ENCODE results near the gene CLOCK. TPM values are rescaled to one million over a fixed set of nuclear protein-coding genes. Genes with fewer than 3 reads are reported as not detected.

CLOCK gene
- total RNA-seq, 4 donors from 2014 or later, result 24.5 to 42.6 (median 34.8) TPM

GRCh38 chr4:55431710-55432336, 114.9 kb downstream of the CLOCK start:
- peaks cover 13 to 90% (median 62%) of the 10 kb centered on the region in 4 donors for H3K36me3 ChIP-seq
- no peaks in the 10 kb centered on the region for H3K27me3 ChIP-seq
- no peaks in the 10 kb centered on the region for H3K9me3 ChIP-seq
- TF ChIP-seq POLR2A (IDR thresholded peaks at IDR 0.05; ENCODE audit: low read depth) (no peak), POLR2AphosphoS5 (IDR thresholded peaks at IDR 0.05) (no peak), EP300 (IDR thresholded peaks at IDR 0.05) (no peak), CTCF (IDR thresholded peaks at IDR 0.05) (no peak)
- peaks cover 0 to 12% (median 9%) of the 10 kb centered on the region in 4 donors for H3K4me1 ChIP-seq
- 70% methylated on average over 6 of the region's 6 CpGs for WGBS
- DNase-seq (ENCODE audit: extremely low spot score), result no peak
- intact Hi-C loops (cut with DNase I), result loop anchor here (10.0 kb wide), 1 partner anchor 87 kb away; the partner anchor contains the start of gene SRD5A3
- H3K4me3 ChIP-seq, result no peak overlapping the region
- H3K27ac ChIP-seq (replicated peaks in 1 of 4), result no peak overlapping the region

- H3K27ac ChIP-seq (replicated peaks in 1 of 4), result no peak overlapping the region
- H3K4me3 ChIP-seq, result no peak overlapping the region
- TF ChIP-seq CTCF (IDR thresholded peaks at IDR 0.05), result no peak
- no peak for TF ChIP-seq POLR2A (IDR thresholded peaks at IDR 0.05; ENCODE audit: low read depth)
- TF ChIP-seq POLR2AphosphoS5 (IDR thresholded peaks at IDR 0.05), result no peak
- TF ChIP-seq EP300 (IDR thresholded peaks at IDR 0.05), result no peak
- H3K36me3 ChIP-seq, result peaks cover 14 to 96% (median 79%) of the 10 kb centered on the region in 4 donors
- H3K27me3 ChIP-seq, result no peaks in the 10 kb centered on the region
- intact Hi-C loops (cut with DNase I), result no loop called here
- no peak for DNase-seq (ENCODE audit: extremely low spot score)
- WGBS, result 68% methylated on average over 3 of the region's 3 CpGs
- H3K4me1 ChIP-seq, result peaks cover 0 to 6% (median 0%) of the 10 kb centered on the region in 4 donors
- H3K9me3 ChIP-seq, result no peaks in the 10 kb centered on the region
Measured at GRCh38 chr4:55424791-55425190, 121.9 kb downstream of the CLOCK start.

- Histone ChIP-seq H3K9me3 (no peaks in the 10 kb centered on the region), H3K4me3 (no peak overlapping the region), H3K36me3 (peaks cover 14 to 91% (median 69%) of the 10 kb centered on the region in 4 donors), H3K27me3 (no peaks in the 10 kb centered on the region), H3K27ac (replicated peaks in 1 of 4) (no peak overlapping the region), H3K4me1 (peaks cover 0 to 6% (median 0%) of the 10 kb centered on the region in 4 donors)
- intact Hi-C loops (cut with DNase I), result no loop called here
- TF ChIP-seq POLR2AphosphoS5 (IDR thresholded peaks at IDR 0.05), result no peak
- no peak for TF ChIP-seq POLR2A (IDR thresholded peaks at IDR 0.05; ENCODE audit: low read depth)
- no peak for TF ChIP-seq CTCF (IDR thresholded peaks at IDR 0.05)
- TF ChIP-seq EP300 (IDR thresholded peaks at IDR 0.05), result no peak
- WGBS, result 86% methylated on average over 3 of the region's 3 CpGs
- no peak for DNase-seq (ENCODE audit: extremely low spot score)
Measured at GRCh38 chr4:55416176-55416575, 130.5 kb downstream of the CLOCK start.

GRCh38 chr4:55411621-55412020, 135.1 kb downstream of the CLOCK start:
- Histone ChIP-seq H3K4me3 (no peak overlapping the region), H3K27me3 (no peaks in the 10 kb centered on the region), H3K9me3 (no peaks in the 10 kb centered on the region), H3K4me1 (peaks cover 9 to 45% (median 39%) of the 10 kb centered on the region in 4 donors), H3K27ac (replicated peaks in 1 of 4) (no peak overlapping the region), H3K36me3 (peaks cover 6 to 59% (median 35%) of the 10 kb centered on the region in 4 donors)
- intact Hi-C loops (cut with DNase I), result no loop called here
- peak in 1 of 2 donors; percentile 9 for TF ChIP-seq POLR2AphosphoS5 (IDR thresholded peaks at IDR 0.05)
- no peak for TF ChIP-seq CTCF (IDR thresholded peaks at IDR 0.05)
- 99% methylated on average over 6 of the region's 6 CpGs for WGBS
- DNase-seq (ENCODE audit: extremely low spot score), result no peak

- no peak for DNase-seq (ENCODE audit: extremely low spot score)
- Histone ChIP-seq H3K9me3 (no peaks in the 10 kb centered on the region), H3K27ac (replicated peaks in 1 of 4) (no peak overlapping the region), H3K27me3 (no peaks in the 10 kb centered on the region), H3K4me1 (peaks cover 9 to 54% (median 43%) of the 10 kb centered on the region in 4 donors), H3K4me3 (no peak overlapping the region), H3K36me3 (peaks cover 0 to 57% (median 34%) of the 10 kb centered on the region in 4 donors)
- intact Hi-C loops (cut with DNase I), result no loop called here
- 87% methylated on average over 8 of the region's 8 CpGs for WGBS
- TF ChIP-seq POLR2AphosphoS5 (IDR thresholded peaks at IDR 0.05) (no peak), CTCF (IDR thresholded peaks at IDR 0.05) (no peak), EP300 (IDR thresholded peaks at IDR 0.05) (no peak), POLR2A (IDR thresholded peaks at IDR 0.05; ENCODE audit: low read depth) (no peak)
Measured at GRCh38 chr4:55410431-55410830, 136.3 kb downstream of the CLOCK start.

Measured in esophagus muscularis mucosa (tissue), 4 donors.